GM10847 (cell line): ENCODE measurements around the gene RAC3.

ENCODE experiments used
- POLR2A ChIP-seq: IDR thresholded peaks from 2 replicates; pipeline ENCODE4 v1.6.1; 2011; ENCODE audit not compliant: insufficient read length; ENCODE audit errors: extremely low read depth

RAC3 gene

GRCh38 chr17:81996232-81996756 is 35.2 kb upstream of the RAC3 start:
- TF ChIP-seq POLR2A, result no peak

- no peak for TF ChIP-seq POLR2A
Observed at GRCh38 chr17:81996757-81997441, 34.6 kb upstream of the RAC3 start.

DNA sequence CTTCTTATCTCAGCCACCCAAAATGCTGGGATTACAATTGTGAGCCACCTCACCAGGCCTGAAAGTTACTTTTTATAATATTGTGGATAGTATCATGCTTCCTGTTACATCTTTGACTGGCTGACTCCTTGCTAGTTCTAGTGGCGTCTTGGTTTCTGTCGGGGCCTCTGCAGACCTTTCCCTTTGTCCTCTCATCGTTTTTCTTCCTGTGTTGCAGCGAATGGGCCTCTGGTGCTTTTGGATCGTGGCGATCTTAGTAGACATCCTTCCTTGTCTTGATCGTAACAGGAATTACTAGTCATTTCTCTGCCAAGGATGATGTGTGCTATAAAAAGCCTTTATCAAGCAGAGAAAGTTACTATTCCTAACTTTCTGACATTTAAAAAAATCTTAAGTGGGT is 33.3 kb upstream of the RAC3 start:
- no peak for TF ChIP-seq POLR2A

DNA sequence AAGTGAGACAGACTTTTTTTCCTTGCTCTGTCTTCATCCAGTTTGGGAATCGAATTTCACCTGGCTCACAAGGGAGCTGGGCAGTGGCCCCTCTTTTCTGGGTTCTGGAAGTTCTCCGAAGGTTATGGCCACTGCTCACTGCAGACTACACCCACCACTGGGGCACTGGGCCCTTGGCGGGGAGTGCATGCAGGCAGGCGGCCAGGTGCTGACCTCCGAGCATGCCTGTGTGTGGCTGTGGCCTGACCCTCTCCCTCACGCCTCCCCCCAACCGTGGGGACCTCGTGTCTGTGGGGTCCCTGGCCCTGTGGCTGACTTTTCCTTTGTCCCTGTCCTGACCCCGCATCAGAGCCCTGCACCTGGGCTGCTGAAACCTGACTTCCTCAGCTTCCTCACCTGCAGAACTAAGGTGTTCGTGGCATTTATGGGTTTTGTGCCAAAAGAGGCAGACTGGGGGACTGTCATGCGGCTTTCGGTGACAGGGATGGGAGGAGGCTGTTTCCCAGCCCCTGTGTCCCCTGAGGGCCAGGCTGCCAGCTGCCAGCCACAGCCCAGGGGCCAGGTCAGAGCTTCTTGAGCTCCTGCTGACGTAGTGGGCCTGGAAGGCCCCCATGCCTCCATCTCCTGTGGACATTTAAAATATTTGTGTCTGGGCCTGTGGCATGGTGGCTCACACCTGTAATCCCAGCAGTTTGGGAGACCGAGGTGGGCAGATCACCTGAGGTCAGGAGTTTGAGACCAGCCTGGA is 32.6 kb upstream of the RAC3 start:
- no peak for TF ChIP-seq POLR2A

GRCh38 chr17:81999587-81999975 is 31.9 kb upstream of the RAC3 start:
- TF ChIP-seq POLR2A, result no peak

GRCh38 chr17:81999976-82000802 is 31.3 kb upstream of the RAC3 start:
- no peak for TF ChIP-seq POLR2A

GRCh38 chr17:82000803-82001570 is 30.5 kb upstream of the RAC3 start:
- no peak for TF ChIP-seq POLR2A

DNA sequence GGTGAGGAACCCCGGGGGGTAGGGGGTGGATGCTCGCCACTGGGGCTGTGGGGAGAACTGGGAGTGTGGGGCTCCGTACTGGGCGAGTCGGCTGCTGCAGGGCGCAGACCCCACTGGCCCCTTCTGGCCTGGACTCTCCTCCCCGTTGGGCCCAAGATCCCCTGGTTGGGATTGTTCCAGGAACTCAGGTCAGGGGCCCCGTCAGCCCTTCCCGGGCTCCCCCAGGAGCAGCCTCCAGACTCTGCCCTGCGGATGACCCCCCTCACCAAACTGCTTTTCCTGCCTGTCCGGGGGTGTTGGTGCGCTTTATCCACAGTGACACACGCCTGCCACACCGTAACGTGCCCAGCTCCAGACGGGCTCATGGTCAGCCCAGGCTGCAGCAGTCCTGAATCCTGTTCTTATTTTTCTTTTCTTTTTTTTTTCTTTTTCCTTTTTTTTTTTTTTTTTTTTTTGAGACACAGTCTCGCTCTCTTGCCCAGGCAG is 29.9 kb upstream of the RAC3 start:
- TF ChIP-seq POLR2A, result no peak

GRCh38 chr17:82003411-82004381 is 27.8 kb upstream of the RAC3 start:
- TF ChIP-seq POLR2A, result no peak

- no peak for TF ChIP-seq POLR2A
Observed at GRCh38 chr17:82004517-82005455, 26.7 kb upstream of the RAC3 start.

DNA sequence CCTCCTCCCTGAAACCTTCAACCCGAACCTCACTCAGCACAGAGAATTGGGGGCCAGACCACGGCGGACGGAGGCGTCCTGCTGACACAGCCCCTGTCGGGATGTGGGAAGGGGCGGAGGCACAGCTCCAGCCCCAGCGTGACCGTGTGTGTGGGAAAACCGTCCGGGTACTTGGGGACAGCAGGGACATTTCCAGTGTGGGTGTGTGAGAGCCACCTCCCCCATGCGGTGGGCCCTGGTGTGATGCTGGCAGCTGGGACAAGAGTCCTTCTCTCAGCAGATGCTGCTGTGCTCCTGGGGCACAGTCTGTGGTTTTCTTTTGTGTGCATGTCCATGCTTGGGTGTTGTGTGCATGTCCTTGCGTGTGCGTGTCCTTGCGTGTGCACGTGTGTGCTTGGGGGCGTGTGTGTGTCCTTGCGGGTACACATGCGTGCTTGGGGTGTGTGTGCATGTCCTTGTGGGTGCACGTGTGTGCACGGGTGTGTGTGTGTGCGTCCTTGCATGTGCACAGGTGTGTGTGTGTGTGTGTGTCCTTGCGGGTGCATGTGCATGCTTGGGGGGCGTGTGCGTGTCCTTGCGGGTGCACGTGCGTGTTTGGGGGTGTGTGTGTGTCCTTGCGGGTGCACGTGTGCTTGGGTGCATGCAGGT is 25.7 kb upstream of the RAC3 start:
- TF ChIP-seq POLR2A, result no peak
